GM21526 (cell line): ENCODE results near the gene KRT38.
"Not testable (repeated sequence)": the region's sequence is repeated elsewhere in the genome, so short reads cannot be mapped to it uniquely, and the experiment has no call there.

ENCODE experiments used
- ATAC-seq: cut with Tn5 transposase; IDR thresholded peaks from one replicate; pipeline ENCODE4 v1.9.1; 2021; ENCODE audit warnings: moderate library complexity; ENCODE audit not compliant: unreplicated experiment, low FRiP score

The KRT38 gene

GRCh38 chr17:41428591-41429291 is 12.0 kb downstream of the KRT38 start:
- ATAC-seq, result no peak

DNA sequence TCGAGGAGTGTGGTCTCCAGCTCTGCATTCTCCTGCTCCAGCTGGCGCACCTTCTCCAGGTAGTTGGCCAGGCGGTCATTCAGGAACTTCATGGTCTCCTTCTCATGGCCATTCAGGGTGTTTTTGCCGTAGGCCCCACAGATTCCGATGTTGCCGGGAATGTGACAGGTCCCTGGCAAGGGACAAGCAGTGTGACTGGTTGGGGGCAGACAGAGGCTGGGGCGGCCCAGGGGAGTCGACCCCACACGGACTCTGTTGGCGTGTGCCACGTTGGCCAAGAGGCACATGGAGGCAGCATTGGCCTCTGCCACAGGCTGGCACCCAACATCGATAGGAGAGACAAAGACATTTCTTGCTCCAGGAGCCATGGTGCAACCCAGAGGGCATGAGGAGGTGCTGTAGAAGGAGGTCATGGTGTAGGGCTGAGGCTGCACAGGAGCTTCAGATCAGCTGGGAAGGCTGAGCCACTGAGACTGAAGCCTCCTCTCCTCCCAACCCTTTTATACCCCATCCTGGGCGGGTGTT is 16.6 kb downstream of the KRT38 start, which contains the start of gene KRT37:
KRT37 (minus strand) TSS at position 475 of the 525 bp plus-strand sequence; CDS start at position 413, 62 bp downstream.
- ATAC-seq, result no peak

- not testable (repeated sequence) for ATAC-seq
These were observed 18.2 kb downstream of the KRT38 start for GRCh38 chr17:41422586-41422985.

DNA sequence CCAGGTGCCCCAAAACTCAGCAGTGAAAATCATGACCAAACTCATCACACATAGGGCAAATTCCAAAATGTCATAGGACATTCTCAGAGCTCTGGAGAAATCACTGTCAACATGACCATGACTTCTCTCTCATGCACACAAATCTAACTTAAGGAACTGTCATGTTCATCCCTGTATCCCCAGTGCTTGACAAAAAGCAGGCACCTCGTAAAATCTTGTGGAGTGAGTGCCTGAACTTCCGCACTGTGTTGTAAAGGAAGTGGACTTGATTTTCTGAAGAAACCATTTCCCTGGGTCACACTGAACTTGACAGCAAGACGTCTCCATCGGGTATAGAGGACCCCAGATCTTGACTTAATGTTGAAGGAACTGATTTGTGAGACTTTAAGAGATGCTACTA is 19.2 kb downstream of the KRT38 start:
- ATAC-seq, result no peak

- ATAC-seq, result no peak
These were observed 19.7 kb downstream of the KRT38 start for GRCh38 chr17:41421116-41421515.

DNA sequence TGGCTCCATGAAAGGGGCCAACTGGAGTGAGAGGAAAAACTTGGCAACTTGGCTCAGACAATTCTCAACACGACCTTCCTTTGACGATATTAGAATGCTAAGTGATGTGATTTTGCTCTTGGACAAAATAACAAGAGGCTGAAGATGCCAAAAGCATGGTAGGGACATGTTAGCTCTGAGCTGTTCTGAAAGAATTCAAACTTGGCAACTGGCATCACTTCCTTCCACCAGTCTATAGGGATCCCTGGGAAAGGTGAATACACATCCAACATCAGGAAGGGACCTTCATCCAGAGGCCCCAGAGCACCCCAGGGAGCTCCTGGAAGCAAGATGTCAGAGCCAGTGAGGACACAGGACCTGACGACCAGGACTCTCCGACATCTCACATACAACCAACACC is 20.6 kb downstream of the KRT38 start:
- ATAC-seq, result no peak

DNA sequence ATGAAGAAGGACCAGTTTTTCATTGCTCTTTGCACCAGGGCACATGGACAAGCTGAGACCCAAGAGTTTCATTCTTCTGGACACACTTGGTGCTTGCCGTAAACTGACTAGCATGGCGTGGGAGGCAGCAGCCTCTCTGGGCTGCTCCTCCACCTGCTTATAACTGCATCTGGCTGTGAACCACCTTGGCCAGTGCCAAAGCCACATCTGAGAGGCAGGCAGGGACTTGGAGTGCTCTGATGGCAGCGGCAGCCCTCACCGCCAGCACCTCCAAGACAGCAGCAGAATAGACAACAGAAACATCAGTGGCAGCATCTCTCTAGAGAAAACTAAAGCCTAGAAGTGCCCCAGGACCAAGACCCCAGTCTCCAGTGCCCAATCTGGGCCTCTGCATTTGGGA is 21.1 kb downstream of the KRT38 start:
- no peak for ATAC-seq

GRCh38 chr17:41418116-41418860 is 22.5 kb downstream of the KRT38 start:
- no peak for ATAC-seq

DNA sequence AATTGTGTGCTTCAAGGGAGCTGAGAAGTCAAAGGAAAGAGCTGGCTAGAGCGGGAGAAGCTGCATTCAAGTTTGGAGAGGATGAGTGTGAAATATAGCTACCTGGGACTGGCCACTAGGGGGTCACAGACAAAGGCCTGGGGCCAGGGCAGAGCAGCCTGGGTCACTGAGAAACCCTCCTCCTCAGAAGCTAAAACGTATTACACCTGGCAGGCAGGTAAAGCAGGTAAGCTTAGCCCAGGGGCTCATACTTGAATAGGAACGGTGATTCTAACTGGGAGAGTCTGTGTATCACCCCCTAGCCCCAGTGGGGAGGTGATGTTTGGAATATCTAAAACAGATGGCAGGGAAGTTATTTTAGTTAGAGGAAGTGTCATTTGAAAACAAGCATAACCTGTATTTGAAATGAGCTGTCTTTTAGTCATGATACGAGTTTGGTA is 23.2 kb downstream of the KRT38 start:
- no peak for ATAC-seq

- ATAC-seq, result no peak
These were observed 23.7 kb downstream of the KRT38 start for GRCh38 chr17:41417127-41417526.

- ATAC-seq, result no peak
These were observed 24.3 kb downstream of the KRT38 start for GRCh38 chr17:41416479-41416878.

DNA sequence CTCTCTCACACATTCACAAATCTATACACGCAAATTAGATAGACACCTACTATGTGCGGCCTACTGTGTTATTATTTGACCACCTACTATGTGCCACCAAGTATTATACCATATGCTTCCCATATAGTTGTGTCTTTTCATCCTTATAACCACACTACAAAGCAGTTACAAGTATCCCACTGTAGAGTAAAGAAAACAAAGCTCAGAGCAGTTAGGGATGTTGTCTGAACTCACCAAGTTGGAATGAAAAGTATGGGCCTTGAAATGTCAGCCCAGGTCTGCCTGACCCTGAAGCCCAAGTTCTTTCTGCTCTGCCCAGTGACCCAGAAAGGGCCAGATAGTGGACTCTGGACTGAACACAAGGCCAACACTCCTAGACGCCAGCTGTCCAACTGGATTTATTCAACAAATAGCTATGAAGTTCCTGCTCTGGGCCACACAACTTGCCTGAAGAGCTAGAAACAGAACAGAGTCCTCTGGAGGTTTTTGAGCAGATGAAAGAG is 24.9 kb downstream of the KRT38 start:
- ATAC-seq, result no peak

DNA sequence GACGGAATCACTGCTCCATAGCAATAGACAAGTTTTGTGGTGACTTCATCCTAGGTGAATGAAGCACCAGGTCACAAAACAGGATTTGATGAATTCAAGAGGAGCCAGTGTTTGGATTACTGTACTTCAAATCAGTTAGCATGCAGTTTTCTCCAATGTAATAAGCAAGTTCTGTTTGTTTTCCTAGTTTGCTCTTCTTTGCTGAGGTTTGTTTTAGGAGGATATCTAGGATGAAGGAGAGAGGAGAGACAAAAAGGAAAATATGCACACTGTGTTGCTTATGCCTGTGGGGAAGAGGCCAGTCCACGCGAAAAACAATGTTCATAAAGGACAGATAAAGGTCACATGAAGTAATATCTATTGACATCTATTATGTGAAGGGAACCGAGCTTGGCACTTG is 25.4 kb downstream of the KRT38 start:
- ATAC-seq, result no peak

DNA sequence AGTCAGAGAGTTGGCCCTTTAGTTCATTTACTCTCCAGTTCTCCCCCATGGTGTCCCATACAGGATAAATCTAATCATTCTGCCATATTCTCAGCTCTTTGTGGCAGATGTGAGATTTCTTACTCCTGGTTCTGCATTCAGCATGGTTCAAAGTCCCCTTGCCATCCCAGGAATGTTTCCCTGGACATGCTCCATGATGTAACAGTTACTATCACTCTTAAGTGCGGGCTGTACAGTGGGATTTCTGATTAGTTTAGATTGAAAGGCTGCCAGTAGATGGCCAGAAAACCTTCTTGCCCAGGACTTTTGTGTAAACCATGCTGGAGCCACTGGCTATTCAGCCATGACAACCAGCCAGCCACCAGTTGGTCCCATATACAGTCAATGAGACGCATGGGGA is 26.8 kb downstream of the KRT38 start:
- no peak for ATAC-seq

GRCh38 chr17:41413353-41413957 is 27.3 kb downstream of the KRT38 start:
- ATAC-seq, result no peak

GRCh38 chr17:41411072-41411840 is 29.5 kb downstream of the KRT38 start:
- no peak for ATAC-seq

- no peak for ATAC-seq
These were observed 33.6 kb downstream of the KRT38 start for GRCh38 chr17:41407226-41407625.

GRCh38 chr17:41406205-41406604 is 34.6 kb downstream of the KRT38 start:
- no peak for ATAC-seq

GRCh38 chr17:41404024-41404671 is 36.6 kb downstream of the KRT38 start:
- ATAC-seq, result no peak
